ENCODE results near the gene SLC2A6.
"Not testable (repeated sequence)": the region's sequence is repeated elsewhere in the genome, so short reads cannot be mapped to it uniquely, and the experiment has no call there.

Gene SLC2A6

DNA sequence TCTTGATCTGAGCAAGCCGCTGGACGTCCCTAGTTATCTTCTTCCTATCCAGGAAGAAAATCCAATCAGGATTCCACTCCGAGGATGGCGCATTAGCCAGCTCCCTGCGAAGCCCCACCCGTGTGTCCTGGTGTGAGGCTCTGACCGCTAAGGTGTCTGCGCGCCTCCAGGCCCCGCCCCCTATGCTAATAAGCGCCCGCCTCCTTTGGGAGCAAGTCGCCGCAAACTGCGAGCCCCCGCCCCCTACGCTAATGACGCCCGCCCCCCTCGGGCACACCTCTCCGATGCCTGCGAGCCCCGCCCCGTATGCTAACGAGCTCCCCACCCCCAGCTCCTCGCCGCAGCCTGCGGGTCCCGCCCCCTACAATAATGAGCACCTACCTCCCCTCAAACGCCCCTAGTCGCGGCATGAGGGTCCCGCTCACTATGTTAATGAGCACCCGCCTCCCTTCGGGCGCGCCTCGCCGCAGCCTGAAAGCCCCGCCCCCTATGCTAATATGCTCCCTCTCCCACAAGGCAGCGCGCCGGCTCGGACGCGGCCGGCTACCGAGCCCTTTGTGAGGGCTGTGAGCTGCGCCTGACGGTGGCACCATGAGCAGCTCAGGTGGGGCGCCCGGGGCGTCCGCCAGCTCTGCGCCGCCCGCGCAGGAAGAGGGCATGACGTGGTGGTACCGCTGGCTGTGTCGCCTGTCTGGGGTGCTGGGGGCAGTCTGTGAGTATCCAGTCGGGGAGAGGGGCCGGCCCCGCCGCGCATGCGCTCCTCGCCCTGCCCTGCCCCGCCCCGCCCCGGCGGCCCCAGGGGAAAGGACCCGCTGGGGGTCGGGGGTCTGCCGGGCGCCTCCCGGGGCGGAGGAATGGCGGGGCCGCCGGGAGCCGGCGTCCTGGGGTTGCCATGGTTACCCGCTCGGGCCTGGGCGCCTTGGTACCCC, 19.2 kb downstream of the SLC2A6 start, which contains the start of gene CACFD1:
TSS of gene CACFD1 (plus strand) at position 503 of the 929 bp plus-strand sequence. CDS start at position 592, 89 bp downstream.
- peak; percentile 94 to 99 for DNase-seq

DNA sequence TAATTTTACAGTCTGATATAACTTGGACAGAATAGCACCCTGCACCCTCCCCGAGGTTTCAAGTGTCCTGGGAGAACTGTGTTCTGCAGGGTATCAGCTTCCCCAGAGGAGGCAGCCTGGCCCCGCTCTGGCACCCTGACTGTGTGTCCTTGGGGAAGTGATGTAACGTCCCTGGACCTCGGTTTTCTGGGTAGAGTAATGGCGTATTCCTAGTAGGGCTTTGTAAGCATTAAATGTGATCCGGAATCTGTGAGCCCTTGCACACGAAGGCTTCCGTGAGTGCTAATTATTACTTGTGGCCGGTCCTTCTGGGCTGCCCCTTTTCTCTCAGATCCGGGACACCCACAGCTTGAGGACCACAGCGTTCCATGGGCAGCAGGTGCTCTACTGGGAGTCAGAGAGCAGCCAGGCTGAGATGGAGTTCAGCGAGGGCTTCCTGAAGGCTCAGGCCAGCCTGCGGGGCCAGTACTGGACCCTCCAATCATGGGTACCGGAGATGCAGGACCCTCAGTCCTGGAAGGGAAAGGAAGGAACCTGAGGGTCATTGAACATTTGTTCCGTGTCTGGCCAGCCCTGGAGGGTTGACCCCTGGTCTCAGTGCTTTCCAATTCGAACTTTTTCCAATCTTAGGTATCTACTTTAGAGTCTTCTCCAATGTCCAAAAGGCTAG, 20.1 kb downstream of the SLC2A6 start:
- DNase-seq: peak; percentile 42 to 46

DNA sequence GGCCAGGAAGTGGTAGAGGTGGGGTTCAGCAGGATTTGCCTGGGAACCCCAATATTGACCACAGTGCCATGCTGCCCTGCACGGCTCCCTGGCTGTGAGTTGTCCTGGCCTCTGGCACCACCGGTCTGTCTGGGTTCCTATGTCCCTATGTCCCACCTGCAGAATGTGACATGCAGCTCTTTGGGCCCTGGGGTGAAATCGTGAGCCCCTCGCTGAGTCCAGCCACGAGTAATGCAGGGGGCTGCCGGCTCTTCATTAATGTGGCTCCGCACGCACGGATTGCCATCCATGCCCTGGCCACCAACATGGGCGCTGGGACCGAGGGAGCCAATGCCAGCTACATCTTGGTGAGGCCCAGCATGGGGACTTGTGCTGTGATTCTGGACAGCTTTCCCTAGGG, 21.2 kb downstream of the SLC2A6 start:
- DNase-seq: no peak

DNA sequence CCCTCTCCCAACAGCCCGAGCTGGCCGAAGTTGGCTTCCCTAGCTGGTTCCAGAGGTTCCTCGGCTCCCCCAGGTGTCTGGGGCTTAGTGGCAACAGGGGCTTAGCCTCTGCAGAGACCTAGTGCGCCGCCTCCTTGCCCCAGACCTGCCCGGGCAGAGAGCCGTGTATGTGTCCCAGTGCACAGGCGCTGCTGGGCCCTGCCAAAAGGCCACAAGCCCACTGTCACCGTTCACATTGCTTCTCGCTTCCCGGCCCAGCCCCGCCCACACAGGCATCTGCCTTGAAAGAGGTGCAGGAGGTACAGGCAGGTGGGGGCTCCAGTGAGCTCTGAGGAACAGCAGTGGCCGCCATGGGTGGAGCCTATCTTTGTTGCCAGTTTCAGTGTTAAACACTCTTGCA, 21.7 kb downstream of the SLC2A6 start:
- no peak for DNase-seq

DNA sequence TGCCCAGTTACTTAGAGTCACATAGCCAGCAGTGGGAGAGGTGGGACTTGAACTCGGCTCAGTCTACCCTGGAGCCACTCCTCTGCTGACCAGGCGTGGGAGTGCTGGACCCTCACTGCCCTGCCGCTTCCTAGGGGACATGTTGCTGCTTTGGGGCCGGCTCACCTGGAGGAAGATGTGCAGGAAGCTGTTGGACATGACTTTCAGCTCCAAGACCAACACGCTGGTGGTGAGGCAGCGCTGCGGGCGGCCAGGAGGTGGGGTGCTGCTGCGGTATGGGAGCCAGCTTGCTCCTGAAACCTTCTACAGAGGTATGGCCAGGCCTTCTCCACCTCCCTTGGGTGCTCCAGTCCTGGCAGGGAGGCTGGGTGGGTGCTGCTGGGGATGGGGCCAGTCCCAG, 22.5 kb downstream of the SLC2A6 start:
- no peak for DNase-seq

DNA sequence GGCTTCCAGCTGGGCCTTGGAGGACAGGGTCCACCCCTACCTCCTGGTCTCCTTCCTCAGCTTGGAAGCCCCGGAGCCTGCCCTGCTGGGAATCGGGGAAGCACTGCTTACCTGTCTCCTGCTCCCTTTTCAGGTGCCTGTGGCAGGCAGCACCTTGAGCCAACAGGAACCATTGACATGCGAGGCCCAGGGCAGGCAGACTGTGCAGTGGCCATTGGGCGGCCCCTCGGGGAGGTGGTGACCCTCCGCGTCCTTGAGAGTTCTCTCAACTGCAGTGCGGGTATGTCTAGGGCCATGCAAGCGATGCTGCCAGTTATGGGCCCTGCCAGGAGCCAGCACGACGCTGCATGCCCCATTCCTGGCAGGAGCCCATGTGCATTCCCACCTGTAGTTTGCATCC, 23.0 kb downstream of the SLC2A6 start:
- no peak for DNase-seq

DNA sequence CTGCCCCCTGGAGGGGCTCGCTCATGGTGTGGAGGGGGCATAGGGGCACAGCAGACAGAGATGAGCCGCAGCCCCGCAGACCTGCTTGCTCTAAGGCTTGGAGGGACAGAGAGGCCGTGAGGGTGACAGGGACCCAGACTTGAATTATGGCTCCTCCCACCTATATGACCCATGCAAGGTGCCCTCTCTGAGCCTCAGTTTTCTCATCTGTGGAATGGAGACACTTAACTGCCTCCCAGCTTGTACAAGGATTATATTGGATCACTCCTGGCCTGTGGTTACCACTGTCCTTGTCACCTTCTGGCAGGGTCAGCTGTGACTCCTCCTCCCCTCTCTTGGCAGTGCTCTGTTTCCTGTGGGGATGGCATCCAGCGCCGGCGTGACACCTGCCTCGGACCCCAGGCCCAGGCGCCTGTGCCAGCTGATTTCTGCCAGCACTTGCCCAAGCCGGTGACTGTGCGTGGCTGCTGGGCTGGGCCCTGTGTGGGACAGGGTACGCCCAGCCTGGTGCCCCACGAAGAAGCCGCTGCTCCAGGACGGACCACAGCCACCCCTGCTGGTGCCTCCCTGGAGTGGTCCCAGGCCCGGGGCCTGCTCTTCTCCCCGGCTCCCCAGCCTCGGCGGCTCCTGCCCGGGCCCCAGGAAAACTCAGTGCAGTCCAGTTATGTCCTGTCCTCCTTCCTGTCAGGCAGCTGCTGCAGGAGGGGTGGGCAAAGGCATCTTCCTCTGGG, 23.8 kb downstream of the SLC2A6 start:
- DNase-seq: no peak

DNA sequence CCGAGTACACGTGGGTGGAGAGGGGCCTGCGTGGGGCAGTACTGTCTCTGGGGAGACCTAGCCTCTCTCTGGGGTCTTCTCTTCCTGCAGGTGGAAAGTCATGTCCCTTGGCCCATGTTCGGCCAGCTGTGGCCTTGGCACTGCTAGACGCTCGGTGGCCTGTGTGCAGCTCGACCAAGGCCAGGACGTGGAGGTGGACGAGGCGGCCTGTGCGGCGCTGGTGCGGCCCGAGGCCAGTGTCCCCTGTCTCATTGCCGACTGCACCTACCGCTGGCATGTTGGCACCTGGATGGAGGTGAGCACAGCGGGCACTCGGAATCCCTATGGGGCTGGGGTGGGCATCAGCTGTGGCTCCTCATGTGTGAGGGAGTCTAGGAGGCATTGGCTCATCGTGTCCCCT, 24.6 kb downstream of the SLC2A6 start:
- no peak for DNase-seq

DNA sequence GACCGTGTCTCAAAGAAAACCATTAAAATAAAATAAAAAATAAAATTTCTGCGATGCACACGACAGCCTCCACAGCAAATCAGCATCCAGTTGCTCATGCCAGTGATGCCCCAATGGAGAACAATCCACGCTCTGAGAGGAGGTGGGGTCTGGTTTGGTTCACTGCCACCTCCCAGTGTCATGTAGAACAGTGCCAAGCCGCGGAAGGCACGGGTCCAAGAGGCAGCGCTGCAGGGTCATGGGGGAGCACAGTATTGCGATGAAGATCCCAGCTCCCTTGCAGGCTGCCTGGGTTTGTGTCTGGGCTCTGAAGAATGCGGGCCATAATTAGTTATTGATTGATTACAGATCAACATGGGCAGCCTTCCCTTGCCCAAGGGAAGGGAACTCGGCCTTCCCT, 25.2 kb downstream of the SLC2A6 start:
- DNase-seq: no peak

DNA sequence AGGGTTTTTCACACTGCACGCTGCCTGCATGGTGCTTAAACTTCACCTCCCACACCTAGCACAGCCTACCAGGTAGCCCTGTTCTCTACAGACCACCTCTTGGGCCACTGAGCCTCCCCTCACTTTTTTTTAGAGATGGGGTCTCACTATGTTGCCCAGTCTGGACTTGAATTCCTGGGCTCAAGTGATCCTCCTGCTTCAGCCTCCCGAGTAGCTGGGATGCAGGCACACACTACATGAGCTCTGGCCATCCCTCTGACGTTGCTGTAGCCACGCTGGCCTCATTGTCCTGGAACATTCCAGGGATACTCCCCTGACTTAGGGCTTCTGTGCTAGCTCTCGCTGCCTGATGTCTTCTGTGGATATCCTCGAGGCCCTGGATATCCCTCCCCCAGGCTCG, 26.3 kb downstream of the SLC2A6 start:
- no peak for DNase-seq

DNA sequence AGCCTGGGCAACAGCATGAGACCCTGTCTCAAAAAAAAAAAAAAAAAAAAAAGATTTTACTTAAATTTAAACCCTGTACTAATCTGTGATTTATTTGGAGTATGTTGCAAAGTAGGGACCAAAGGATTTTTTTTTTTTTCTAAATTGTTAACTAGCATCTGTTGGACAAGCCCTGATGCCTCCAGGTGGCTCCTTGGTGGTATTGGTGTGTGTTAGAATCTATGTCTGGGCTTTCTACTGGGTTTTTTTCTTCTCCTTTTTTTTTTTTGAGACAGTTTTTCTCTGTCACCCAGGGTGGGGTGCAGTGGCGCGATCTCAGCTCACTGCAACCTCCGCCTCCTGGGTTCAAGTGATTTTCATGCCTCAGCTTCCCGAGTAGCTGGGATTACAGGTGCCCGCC, 27.0 kb downstream of the SLC2A6 start:
- not testable (repeated sequence) for DNase-seq

DNA sequence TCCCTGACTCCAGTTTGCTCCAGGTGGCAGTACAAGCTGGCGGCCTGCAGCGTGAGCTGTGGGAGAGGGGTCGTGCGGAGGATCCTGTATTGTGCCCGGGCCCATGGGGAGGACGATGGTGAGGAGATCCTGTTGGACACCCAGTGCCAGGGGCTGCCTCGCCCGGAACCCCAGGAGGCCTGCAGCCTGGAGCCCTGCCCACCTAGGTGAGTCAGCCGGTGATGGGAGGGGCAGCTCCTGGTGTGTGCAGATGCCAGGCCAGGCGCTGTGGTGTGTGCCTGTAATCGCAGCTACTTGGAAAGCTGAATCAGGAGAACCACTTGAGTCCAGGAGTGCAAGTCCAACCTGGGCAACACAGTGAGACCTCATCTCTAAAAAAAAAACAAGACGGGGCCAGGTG, 29.1 kb downstream of the SLC2A6 start:
- DNase-seq: no peak

DNA sequence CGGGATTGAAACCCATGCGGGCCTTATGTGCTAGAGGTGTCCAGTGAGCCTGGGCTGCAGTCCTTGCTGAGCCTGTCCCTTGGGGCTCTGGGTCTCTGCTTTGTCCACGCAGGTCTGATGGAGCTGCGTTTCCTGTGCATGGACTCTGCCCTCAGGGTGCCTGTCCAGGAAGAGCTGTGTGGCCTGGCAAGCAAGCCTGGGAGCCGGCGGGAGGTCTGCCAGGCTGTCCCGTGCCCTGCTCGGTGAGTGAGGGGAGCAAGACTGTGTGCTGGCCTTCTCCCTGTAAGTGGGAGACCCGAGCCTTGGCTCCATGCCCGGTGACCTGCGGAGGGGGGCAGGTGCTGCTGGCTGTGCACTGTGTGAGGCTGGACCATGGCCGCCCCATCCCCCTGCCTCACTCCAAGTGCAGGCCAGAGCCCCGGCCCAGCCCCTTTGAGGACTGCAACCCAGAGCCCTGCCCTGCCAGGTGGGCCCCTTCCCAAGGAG, 30.4 kb downstream of the SLC2A6 start:
- DNase-seq: no peak

DNA sequence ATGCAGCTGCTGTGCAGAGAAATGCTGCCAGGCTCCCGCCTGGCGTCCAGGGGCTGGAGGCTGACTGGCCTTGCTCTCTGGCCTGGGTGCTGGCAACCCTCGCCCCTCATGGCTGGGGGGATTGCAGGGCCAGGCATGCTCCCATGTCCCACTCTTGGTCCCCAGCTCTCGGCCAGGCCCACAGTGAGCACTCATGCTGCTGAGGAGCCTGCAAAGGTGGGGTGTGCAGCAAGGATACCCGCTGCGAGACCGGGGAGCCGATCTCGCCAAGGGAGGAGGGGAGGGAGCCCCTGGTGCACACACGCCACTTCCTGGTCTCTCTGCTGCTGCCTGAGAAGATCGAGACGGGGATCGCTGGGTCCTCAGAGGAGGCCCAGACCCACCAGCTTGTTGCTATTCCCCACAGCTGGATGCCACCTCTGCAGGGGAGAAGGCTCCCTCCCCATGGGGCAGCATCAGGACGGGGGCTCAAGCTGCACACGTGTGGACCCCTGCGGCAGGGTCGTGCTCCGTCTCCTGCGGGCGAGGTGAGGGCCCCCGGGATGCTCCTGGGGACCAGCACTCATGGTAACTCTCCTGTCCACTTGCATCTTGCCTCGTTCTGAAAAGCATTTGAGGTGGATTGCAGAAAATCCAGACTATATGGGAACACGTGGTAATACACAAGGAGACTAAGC, 33.5 kb downstream of the SLC2A6 start:
- no peak for DNase-seq

DNA sequence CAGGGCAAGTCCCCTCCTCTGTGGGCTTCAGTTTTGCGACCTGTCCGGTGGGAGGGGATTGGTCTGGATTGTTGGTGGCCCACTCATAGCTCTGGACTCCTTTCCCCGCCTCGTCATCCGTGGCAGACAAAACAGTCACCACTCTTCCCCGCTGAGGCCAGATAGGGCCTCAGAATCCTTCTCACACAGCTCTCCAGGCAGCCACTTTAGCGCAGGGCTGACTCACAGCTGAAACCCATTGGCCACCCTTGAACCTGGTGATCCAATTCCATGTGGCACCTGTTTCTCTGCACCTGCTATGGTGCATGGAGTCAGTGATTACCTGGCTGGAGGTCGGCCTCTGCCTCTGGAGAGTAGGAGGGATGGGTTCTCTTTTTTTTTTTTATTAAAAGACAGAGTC, 34.9 kb downstream of the SLC2A6 start:
- DNase-seq: no peak

DNA sequence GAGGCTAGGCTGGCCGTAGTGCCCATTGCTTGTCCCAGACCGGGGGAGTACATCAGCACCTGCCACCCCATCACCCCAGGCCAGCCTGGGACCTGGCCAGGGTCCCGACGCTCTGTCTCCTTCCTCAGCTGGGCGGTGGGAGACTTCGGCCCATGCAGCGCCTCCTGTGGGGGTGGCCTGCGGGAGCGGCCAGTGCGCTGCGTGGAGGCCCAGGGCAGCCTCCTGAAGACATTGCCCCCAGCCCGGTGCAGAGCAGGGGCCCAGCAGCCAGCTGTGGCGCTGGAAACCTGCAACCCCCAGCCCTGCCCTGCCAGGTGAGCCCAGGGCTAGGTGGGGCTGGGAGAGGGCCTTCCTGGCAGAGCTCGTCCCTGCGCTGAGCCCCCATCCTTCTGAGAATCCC, 35.7 kb downstream of the SLC2A6 start:
- no peak for DNase-seq

DNA sequence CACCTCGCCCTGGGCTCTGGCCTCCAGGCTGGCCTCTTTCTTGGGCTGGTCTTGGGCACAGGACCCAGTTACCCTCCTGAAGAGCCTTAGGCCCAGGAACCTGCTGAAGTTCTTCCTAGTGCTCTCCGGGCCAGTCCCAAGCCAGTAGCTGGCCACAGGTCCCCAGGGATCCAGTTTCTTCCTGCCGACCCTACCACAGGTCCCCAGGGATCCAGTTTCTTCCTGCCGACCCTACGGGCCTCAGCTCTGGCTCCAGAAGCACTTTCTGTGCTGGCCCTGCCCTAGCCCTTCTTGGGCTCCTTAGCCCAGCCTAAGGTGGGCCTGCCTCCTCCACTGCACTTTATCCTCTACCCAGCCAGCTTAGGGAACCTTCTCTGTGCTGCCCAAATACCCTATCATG, 37.3 kb downstream of the SLC2A6 start:
- DNase-seq: no peak

DNA sequence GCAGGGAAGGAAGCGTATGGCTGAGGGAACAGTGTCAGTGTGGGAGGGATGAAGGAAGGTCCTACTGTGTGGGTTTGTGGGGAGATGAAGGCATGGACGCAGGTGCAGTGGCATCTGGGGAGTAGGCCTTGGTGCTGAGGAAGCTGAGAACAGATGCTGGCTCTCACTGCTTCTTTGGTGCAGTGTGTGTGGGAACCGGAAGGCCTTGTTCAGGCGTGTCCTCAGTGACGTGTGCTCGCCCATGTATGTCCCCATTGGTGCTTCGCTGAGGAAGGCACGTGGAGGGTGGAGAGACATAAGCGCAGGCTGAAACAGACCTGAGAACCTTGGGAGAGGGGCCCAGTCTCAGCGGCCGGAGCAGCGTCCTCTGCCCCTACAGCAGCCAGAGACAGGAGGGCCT, 38.0 kb downstream of the SLC2A6 start:
- no peak for DNase-seq

DNA sequence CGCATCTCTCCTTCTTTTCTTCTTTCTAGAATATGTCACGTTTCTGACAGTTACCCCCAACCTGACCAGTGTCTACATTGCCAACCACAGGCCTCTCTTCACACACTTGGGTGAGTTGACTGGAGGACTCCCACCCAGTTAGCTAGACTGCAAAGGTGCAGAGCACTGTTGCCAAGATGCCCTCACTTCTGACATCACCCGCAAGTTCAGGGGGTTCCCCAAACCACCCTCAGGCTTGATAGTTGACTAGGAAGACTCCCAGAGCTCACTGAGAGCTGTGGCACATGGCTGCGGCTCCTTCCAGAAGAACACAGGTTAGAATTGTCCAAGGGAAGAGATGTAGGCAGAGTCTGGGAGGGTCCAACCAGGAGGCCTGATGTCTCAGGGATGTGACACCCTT, 39.6 kb downstream of the SLC2A6 start:
- no peak for DNase-seq

DNA sequence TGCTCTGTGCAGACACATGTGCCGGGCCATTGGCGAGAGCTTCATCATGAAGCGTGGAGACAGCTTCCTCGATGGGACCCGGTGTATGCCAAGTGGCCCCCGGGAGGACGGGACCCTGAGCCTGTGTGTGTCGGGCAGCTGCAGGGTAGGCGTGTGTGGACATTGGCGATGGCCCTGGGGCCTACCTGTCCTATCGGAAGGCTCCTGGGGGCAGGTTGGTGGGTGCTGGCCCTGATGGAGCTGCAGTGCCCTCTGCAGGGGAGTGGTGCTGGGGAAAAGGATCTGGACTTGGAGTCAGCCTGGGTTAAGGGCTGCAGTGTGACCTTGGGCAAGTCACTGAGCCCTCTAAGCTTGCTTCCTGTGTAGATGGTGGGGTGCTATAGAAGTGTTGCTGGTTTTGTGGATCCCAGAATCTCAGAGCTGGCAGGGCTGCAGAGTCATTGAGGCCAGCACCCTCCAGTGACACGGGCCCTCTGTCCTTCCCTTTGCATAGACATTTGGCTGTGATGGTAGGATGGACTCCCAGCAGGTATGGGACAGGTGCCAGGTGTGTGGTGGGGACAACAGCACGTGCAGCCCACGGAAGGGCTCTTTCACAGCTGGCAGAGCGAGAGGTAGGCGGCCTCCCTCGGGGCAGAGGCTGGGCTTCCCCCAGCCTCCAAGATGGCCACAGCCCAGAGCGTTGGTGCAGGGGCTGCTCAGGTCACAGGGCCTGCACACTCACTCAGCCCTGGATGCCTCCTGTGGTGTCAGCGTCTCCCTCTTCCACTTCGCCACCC, 41.0 kb downstream of the SLC2A6 start:
- no peak for DNase-seq

DNA sequence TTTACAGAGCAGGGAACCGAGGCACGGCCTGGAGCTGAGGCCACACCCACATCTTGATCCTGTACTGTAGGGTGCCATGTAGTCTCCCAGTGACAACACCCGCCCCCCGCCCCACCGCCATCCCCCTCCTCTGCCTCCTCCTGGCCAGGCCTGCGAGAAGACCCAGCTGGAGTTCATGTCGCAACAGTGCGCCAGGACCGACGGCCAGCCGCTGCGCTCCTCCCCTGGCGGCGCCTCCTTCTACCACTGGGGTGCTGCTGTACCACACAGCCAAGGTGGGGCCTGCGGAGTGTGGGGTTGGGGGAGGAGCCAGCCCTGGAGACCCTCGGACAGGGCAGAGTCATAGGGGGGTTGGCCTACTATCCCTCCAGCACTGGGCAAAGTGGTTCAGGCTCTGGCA, 42.2 kb downstream of the SLC2A6 start:
- DNase-seq: no peak

DNA sequence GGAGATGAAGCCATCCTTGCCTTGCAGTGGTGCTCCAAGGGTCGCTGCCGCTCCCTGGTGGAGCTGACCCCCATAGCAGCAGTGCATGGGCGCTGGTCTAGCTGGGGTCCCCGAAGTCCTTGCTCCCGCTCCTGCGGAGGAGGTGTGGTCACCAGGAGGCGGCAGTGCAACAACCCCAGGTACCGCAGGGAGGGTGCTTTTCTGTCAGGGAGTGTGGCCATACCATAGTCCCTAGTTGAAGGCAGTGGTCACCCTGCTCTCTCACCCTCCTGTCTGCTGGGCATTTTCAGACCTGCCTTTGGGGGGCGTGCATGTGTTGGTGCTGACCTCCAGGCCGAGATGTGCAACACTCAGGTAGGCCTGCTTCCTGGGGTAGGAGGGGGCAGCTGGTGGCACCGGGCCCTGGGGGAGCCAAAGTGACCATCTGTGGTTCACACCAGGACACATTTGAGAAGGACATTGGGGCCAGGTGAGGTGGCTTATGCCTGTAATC, 45.5 kb downstream of the SLC2A6 start:
- no peak for DNase-seq
